OCI-LY1 (cell line): Measurements from ENCODE around the gene EDN2.

Source experiments
- CTCF ChIP-seq: fragments of 200-600 bp; sonication (generic), shearing (Covaris generic); IDR thresholded peaks from 2 replicates; pipeline ENCODE4 v1.5.1; 2017; ENCODE audit warnings: mild to moderate bottlenecking, antibody characterized with exemption, low read length, moderate library complexity, mixed read lengths
- EZH2 ChIP-seq: fragments of 200-600 bp; sonication (generic), shearing (Covaris generic); IDR thresholded peaks from 2 replicates; pipeline ENCODE4 v1.8.0; 2017; ENCODE audit warnings: borderline replicate concordance, mixed run types, mild to moderate bottlenecking, antibody characterized with exemption, low read length, moderate library complexity, mixed read lengths

GRCh38 chr1:41497056-41497440, 12.6 kb upstream of the EDN2 start:
- no peak for TF ChIP-seq EZH2
- TF ChIP-seq CTCF: no peak
